GM18951 (cell line): ENCODE data around the gene FOXR1.
"Not testable (repeated sequence)": the region's sequence is repeated elsewhere in the genome, so short reads cannot be mapped to it uniquely, and the experiment has no call there.

ENCODE experiments used
- POLR2A ChIP-seq: IDR thresholded peaks from 4 replicates; pipeline ENCODE4 v1.6.1; 2011; ENCODE audit warnings: mild to moderate bottlenecking; ENCODE audit not compliant: insufficient read length, insufficient read depth; ENCODE audit errors: extremely low read depth
- in situ Hi-C: fragments of 300-500 bp; cut with MboI; formaldehyde crosslinking; loops from one replicate; pipeline ENCODE4 v1.12.0; 2022; ENCODE audit warnings: low sequenced_read_pairs, mixed read lengths, inconsistent platforms; ENCODE audit not compliant: unreplicated experiment

FOXR1 gene

GRCh38 chr11:118957549-118957948, 14.0 kb upstream of the FOXR1 start:
- in situ Hi-C loops = loop anchor here (10.0 kb wide), 1 partner anchor 53 kb away; no protein-coding TSS in a partner anchor
- no peak for TF ChIP-seq POLR2A

DNA sequence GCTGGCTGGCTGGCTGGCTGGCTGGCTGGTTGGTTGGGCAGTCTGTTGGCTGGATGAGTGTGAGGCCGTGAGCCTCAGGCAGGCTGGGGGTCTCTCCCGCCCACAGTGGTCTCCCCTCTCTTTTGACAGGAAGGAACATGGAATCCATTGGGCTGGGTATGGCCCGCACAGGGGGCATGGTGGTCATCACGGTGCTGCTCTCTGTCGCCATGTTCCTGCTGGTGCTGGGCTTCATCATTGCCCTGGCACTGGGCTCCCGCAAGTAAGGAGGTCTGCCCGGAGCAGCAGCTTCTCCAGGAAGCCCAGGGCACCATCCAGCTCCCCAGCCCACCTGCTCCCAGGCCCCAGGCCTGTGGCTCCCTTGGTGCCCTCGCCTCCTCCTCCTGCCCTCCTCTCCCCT, 13.6 kb upstream of the FOXR1 start:
- TF ChIP-seq POLR2A = no peak
- in situ Hi-C loops = loop anchor here (10.0 kb wide), 1 partner anchor 53 kb away; no protein-coding TSS in a partner anchor

DNA sequence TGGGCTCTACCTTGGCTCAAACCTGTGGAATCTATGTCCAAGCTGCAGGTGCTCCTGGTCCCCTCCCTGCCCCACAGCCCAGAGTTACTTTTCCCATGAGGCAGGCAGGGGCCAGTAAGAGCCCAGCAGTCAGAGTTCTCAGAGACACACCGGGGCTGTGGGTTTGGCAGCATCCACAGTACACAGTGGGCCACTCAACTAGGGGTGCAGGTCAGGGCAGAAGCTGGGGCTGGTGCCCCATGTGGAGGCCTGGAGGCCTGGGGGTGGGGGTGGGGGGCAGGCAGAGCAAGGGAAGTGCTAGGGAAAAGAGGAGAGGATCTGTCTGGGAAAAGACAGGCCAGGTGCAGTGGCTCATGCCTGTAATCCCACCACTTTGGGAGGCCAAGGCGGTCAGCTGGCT, 13.0 kb upstream of the FOXR1 start:
- no peak for TF ChIP-seq POLR2A
- in situ Hi-C loops = loop anchor here (10.0 kb wide), 1 partner anchor 54 kb away; no protein-coding TSS in a partner anchor

DNA sequence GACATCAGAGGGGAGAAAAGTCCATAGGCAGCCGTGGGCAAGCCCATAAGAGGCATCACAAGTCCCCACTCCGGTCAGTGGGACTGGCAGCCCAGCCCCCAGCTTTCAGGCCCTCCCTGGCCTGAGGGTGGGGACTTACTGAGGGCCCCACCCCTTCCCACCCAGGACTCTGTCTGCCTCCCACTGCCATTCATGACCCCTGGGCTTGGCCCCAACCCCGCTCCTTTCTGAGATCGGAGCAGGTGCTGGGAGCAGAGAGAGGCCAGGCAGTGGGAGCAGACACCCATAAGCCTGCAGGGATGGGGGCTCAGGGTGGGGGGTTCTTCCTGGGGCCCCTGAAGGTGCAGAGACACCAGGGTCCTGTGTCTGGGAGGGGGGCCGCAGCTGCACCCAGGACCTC, 10.4 kb upstream of the FOXR1 start:
- in situ Hi-C loops = no loop called here
- no peak for TF ChIP-seq POLR2A

GRCh38 chr11:118961591-118961990, 10.0 kb upstream of the FOXR1 start:
- no peak for TF ChIP-seq POLR2A
- in situ Hi-C loops = no loop called here

DNA sequence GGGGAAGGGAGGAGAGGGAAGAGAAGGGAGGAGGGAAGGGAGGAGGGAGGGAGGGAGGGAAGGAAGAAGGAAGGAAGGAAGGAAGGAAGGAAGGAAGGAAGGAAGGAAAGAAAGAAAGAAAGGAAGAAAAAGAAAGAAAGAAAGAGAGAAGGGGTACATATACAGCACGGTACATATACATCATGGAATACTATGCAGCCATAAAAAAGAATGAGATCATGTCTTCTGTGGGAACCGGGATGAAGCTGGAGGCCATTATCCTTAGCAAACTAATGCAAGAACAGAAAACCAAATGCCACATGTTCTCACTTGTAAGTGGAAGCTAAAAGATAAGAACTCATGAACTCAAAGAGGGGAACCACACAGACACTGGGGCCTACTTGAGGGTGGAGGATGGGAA, 2.1 kb upstream of the FOXR1 start:
- in situ Hi-C loops = not testable (repeated sequence)

GRCh38 chr11:118973985-118974384, 2.4 kb downstream of the FOXR1 start:
- no peak for TF ChIP-seq POLR2A
- in situ Hi-C loops = no loop called here

GRCh38 chr11:118975771-118976709, 4.5 kb downstream of the FOXR1 start:
- TF ChIP-seq POLR2A = no peak
- in situ Hi-C loops = no loop called here

DNA sequence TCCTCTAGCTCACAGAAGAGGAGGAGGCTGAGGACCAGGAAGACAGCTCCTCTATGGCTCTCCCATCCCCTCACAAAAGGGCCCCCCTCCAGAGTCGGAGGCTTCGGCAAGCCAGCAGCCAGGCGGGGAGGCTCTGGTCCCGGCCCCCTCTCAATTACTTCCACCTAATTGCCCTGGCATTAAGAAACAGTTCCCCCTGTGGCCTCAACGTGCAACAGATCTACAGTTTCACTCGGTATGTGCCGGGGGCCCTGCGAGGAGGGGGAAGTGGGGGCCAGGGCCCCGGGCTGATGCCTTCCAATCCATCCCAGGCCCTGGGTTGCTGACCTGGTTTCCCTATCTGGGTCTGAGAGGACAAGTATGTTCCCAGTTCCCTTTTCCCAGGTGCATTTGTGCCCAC, 7.9 kb downstream of the FOXR1 start:
- in situ Hi-C loops = no loop called here
- TF ChIP-seq POLR2A = no peak

DNA sequence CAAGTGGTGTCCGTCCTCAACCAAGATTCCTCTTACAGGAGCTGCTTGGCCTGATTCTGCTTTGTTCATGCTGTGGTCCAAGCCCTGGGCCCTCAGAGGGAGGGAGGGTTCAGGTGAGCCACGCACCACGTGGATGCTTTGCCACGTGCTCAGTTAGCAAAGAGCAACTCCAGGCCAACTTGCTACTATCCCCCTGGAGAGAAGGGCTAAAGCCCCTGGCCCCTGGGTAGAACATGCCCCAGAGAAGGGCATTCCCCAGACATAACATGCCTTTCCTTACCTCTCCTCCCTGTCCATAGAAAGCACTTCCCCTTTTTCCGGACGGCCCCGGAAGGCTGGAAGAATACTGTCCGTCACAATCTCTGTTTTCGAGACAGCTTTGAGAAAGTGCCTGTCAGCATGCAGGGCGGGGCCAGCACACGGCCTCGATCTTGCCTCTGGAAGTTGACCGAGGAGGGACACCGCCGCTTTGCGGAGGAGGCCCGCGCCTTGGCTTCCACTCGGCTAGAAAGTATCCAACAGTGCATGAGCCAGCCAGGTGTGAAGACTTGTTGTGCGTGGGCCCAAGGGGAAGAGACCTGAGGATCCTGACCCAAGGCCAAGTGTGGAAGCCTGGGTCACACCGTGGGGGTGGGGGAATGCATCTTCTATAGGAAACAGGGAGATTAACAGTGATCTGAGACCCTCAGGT, 8.8 kb downstream of the FOXR1 start:
- in situ Hi-C loops = no loop called here
- TF ChIP-seq POLR2A = no peak

DNA sequence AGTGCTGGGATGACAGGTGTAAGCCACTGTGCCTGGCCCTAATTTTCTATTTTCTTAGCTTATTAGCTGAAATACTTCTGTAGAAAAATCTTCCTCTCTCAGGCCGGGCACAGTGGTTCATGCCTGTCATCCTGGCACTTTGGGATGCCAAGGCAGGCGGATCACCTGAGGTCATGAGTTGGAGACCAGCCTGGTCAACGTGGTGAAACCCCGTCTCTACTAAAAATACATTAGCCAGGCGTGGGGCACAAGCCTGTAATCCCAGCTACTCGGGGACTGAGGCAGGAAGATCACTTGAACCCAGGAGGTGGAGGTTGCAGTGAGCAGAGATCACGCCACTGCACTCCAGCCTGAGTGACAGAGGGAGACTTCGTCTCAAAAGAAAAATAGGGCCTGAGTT, 12.8 kb downstream of the FOXR1 start:
- in situ Hi-C loops = not testable (repeated sequence)

DNA sequence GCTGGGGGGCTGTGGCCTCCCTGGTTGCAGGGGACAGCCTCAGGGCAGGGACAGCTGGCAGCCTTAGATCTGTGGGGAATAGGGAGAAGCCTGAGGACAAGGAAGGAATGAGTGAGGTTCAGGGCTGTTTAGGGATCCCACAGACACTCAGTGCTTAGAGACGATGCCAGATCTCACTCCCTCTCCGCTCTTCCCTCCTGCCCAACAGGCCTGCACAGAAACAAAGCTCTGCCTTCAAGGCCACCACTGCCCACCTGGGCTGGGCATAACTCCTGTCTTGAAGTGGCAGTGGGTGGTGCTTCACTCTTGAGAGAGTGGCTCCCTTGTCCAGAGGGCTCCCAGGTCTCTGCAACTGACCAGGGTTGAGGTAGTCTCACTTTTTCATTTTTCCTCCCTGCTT, 13.3 kb downstream of the FOXR1 start:
- in situ Hi-C loops = no loop called here
- TF ChIP-seq POLR2A = no peak

- in situ Hi-C loops = no loop called here
- no peak for TF ChIP-seq POLR2A
Observed at GRCh38 chr11:118988280-118988679, 16.7 kb downstream of the FOXR1 start.

GRCh38 chr11:118991486-118992038, 20.0 kb downstream of the FOXR1 start:
- in situ Hi-C loops = not testable (repeated sequence)
